KMS-11 (cell line): ENCODE results near the gene FAM124B.

Source experiments
- H2AFZ ChIP-seq: fragments of 200-600 bp; sonication (generic); 2 replicates; pipeline ENCODE4 v1.6.1; 2016; ENCODE audit warnings: antibody characterized with exemption, mixed run types, low read depth
- H3K27ac ChIP-seq: fragments of 200-600 bp; sonication (generic); 2 replicates; pipeline ENCODE4 v1.6.1; 2016; ENCODE audit warnings: mild to moderate bottlenecking, mixed run types
- H3K27me3 ChIP-seq: fragments of 200-600 bp; sonication (generic); 2 replicates; pipeline ENCODE4 v1.6.1; 2017; ENCODE audit warnings: mild to moderate bottlenecking, low read depth, mixed run types, moderate library complexity; ENCODE audit not compliant: insufficient read depth
- H3K36me3 ChIP-seq: fragments of 200-600 bp; sonication (generic); 2 replicates; pipeline ENCODE4 v1.6.1; 2017; ENCODE audit warnings: mild to moderate bottlenecking, mixed run types; ENCODE audit not compliant: insufficient read depth
- H3K4me1 ChIP-seq: fragments of 200-600 bp; sonication (generic); 2 replicates; pipeline ENCODE4 v1.6.1; 2016; ENCODE audit warnings: mild to moderate bottlenecking, low read depth, mixed run types; ENCODE audit not compliant: poor library complexity, severe bottlenecking
- H3K4me2 ChIP-seq: fragments of 200-600 bp; sonication (generic); 2 replicates; pipeline ENCODE4 v1.7.0; 2016; ENCODE audit warnings: mild to moderate bottlenecking, mixed run types
- H3K4me3 ChIP-seq: fragments of 200-600 bp; sonication (generic); IDR thresholded peaks from 2 replicates; pipeline ENCODE4 v1.6.1; 2017; ENCODE audit warnings: low read depth, low read length, mixed read lengths; ENCODE audit not compliant: insufficient read depth
- H3K79me2 ChIP-seq: fragments of 200-600 bp; sonication (generic); 2 replicates; pipeline ENCODE4 v1.6.1; 2016; ENCODE audit warnings: low read depth, mixed run types; ENCODE audit not compliant: insufficient read depth
- H3K9ac ChIP-seq: fragments of 200-600 bp; sonication (generic); 2 replicates; pipeline ENCODE4 v1.6.1; 2016; ENCODE audit warnings: mild to moderate bottlenecking, mixed run types
- H4K20me1 ChIP-seq: fragments of 200-600 bp; sonication (generic); 2 replicates; pipeline ENCODE4 v1.6.1; 2016; ENCODE audit warnings: mild to moderate bottlenecking, mixed run types; ENCODE audit not compliant: insufficient read depth
- CTCF ChIP-seq: fragments of 200-600 bp; sonication (generic); conservative IDR thresholded peaks from 2 replicates; pipeline ENCODE4 v1.6.1; 2017; ENCODE audit warnings: low read depth, mild to moderate bottlenecking, antibody characterized with exemption, low read length, moderate library complexity, mixed read lengths

Gene FAM124B

GRCh38 chr2:224436634-224437033, 34.7 kb upstream of the FAM124B start:
- Histone ChIP-seq H4K20me1 (no peaks in the 10 kb centered on the region), H3K36me3 (no peaks in the 10 kb centered on the region), H3K27me3 (no peaks in the 10 kb centered on the region), H3K4me2 (no peak overlapping the region), H3K79me2 (no peaks in the 10 kb centered on the region), H3K4me1 (no peaks in the 10 kb centered on the region), H2AFZ (no peak overlapping the region), H3K9ac (no peak overlapping the region), H3K27ac (no peak overlapping the region), H3K4me3 (no peak overlapping the region)
- TF ChIP-seq CTCF = no peak

- H3K4me1 ChIP-seq = no peaks in the 10 kb centered on the region
- no peak for TF ChIP-seq CTCF
- no peak overlapping the region for H2AFZ ChIP-seq
- no peak overlapping the region for H3K4me3 ChIP-seq
- no peak overlapping the region for H3K4me2 ChIP-seq
- H3K27me3 ChIP-seq = no peaks in the 10 kb centered on the region
- H3K36me3 ChIP-seq = no peaks in the 10 kb centered on the region
- no peaks in the 10 kb centered on the region for H4K20me1 ChIP-seq
- H3K27ac ChIP-seq = no peak overlapping the region
- H3K9ac ChIP-seq = no peak overlapping the region
- no peaks in the 10 kb centered on the region for H3K79me2 ChIP-seq
Observed at GRCh38 chr2:224434618-224435017, 32.7 kb upstream of the FAM124B start.

GRCh38 chr2:224433442-224433841, 31.5 kb upstream of the FAM124B start:
- Histone ChIP-seq H3K36me3 (no peaks in the 10 kb centered on the region), H3K27me3 (no peaks in the 10 kb centered on the region), H3K4me2 (no peak overlapping the region), H2AFZ (no peak overlapping the region), H3K79me2 (no peaks in the 10 kb centered on the region), H3K9ac (no peak overlapping the region), H3K4me1 (no peaks in the 10 kb centered on the region), H3K27ac (no peak overlapping the region), H4K20me1 (no peaks in the 10 kb centered on the region), H3K4me3 (no peak overlapping the region)
- TF ChIP-seq CTCF = no peak

- no peaks in the 10 kb centered on the region for H3K36me3 ChIP-seq
- H3K4me3 ChIP-seq = no peak overlapping the region
- no peaks in the 10 kb centered on the region for H3K27me3 ChIP-seq
- H3K4me1 ChIP-seq = no peaks in the 10 kb centered on the region
- no peaks in the 10 kb centered on the region for H3K79me2 ChIP-seq
- no peak overlapping the region for H3K9ac ChIP-seq
- H3K4me2 ChIP-seq = no peak overlapping the region
- TF ChIP-seq CTCF = no peak
- no peak overlapping the region for H2AFZ ChIP-seq
- no peaks in the 10 kb centered on the region for H4K20me1 ChIP-seq
- no peak overlapping the region for H3K27ac ChIP-seq
Observed at GRCh38 chr2:224432003-224432579, 30.2 kb upstream of the FAM124B start.
